NCI-H1105 treated with DMSO at 0.1 percent for 48 hours (cell line): ENCODE results near the gene GABPB1.
"Not testable (repeated sequence)": the region's sequence is repeated elsewhere in the genome, so short reads cannot be mapped to it uniquely, and the experiment has no call there.

Experiments used
- DNase-seq: peaks from one replicate; lab custom pipeline; 2025; lab: John Stamatoyannopoulos, UW

The GABPB1 gene

DNA sequence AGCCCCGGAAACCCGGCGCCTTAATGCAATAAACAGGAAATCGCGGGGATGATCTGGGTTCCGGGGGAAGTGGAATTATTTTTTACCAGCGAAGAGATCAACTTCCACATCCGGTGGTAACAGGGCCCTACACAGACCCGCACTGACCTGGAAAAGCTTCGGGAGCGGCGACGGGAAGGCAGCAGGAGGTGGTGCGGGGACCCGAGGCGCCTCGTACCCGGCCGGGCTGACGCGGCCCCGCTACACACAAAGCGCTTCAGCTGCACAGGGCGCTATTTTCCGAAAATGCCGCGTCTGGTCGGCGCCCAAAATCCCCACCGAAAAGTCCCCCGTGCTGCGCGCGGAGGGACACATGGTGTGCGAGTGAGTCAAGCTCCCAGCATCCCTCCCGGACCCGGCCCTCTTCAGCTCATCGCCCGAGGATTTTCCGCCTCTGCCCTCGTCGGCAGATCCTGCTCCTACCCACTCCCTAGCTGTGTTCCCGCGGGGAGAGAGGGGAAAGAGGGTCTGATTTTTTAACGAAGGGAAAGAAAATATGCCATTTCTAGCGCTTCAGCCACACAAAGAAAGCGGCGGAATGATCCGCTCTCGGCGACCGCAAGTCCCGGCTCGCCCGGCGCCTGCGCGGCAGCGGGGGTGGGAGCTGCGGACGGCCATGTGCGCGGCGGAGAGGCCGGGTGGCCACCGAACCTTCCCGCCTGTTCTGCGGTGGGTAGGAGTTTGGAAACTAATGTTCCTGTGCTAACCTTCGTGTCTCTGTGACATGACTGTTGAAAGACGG lies at the start of gene GABPB1:
TSS of gene GABPB1 (minus strand) at position 361 of the 781 bp plus-strand sequence. CDS start 45,400 bp downstream, outside the sequence.
- peak; percentile 76 for DNase-seq

DNA sequence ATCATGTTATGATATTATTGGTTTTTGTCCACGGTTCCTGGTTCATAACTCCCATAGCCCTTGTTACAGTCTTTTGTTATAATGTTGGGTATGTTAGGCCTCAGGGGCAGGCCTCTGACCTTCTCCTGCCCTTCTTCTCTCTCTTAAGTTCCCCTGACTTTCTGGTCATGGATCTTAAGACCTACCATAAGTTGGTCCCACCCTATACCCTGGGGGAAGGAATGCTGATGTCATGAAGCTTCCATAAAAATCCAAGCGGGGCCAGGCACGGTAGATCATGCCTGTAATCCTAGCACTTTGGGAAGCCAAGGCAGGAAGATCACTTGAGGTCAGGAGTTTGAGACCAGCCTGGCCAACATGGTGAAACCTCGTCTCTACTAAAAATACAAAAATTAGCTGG lies 36.6 kb upstream of the GABPB1 start:
- DNase-seq = not testable (repeated sequence)

DNA sequence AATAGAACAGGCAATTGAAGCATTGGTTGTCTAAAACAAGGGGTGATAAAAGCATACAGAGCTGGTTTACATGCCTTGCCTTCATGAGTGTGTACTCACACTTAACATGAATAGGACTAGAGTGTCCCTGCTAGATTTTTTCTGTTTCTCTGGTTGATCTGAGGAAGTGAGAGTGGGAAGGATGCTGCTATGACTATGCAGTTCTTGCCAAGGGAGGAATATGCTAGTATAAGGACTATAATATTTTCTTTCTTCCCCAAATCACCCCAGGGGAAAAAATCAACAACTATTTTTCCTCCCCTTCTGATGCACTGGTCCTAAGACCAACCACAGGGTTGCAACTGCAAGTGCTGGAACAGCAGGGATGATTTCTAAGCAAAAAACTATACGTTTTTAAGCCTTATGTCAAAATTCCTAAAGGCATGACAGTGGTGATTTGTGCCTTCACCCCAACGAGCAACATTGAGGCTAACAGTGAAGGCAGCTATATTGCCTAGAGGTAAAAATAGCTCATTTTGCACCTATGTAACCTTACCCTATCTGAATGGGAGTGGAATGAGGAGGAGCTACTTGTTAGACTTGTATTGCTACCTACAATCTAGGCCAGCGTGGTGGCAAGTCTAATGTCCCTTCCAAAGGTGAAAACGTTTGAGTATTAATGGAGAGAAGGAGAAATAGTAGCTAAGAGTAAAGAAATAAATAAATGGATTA lies 35.7 kb upstream of the GABPB1 start:
- DNase-seq = no peak

DNA sequence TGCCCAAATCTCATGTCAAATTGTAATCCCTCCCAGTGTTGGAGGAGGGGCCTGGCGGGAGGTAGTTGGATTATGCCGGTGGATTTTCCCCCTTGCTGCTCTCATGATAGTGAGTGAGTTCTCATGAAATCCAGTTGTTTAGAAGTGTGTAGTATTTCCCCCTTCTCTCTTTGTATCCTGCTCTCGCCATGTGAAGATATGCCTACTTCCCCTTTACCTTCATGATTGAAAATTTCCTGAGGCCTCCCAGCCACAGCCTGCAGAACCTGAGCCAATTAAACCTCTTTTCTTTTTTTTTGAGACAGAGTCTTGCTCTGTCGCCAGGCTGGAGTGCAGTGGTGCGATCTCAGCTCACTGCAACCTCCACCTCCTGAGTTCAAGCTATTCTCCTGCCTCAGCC lies 27.4 kb upstream of the GABPB1 start:
- not testable (repeated sequence) for DNase-seq

DNA sequence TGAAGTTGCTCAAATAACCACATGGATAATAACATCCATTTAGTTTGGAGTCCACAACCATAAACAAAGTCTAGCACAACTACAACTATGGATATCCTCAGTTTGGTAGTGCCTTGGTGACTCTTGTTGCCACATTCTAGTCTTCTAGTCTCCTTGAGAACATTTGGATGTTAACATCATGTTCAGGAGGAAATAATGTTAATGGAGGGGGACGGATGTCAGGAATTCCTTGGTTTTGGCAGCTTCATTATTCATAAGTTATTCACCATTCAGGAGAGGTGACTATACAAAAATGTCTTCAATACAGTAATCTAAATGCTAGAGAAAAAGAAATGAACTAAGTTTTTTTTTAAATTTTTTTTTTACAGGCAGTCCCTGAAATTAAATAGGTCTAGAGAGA lies 26.4 kb upstream of the GABPB1 start:
- no peak for DNase-seq

DNA sequence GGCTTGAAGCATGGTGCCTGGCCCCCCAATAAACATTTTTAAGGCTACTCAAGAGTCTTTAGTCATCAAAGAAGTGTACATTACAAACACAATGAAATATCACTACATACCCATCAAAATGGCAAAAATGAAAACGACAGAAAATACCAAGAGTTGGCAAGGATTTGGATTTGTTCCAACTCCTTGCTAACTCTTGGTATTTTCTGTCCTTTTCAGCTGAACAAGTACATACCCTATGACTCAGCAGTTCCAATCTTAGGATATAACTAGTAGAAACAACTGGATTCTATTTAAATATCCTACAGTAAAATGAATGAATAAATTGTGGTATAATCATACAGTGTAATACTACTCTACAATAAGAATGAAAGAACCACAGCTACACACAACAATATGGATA lies 25.1 kb upstream of the GABPB1 start:
- DNase-seq = no peak

DNA sequence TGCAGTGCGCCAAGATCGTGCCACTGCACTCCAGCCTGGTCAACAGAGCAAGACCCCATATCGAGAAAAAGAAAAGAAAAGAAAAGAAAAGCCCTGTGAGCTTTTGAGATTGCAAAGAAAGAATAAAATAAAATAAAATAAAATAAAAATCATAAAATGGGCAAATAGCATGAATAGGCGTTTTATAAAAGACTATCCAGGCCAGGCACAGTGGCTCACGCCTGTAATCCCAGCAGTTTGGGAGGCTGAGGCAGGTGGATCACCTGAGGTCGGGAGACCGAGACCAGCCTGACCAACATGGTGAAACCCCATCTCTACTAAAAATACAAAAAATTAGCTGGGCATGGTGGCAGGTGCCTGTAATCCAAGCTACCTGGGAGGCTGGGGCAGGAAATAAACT lies 24.4 kb upstream of the GABPB1 start:
- DNase-seq = not testable (repeated sequence)

DNA sequence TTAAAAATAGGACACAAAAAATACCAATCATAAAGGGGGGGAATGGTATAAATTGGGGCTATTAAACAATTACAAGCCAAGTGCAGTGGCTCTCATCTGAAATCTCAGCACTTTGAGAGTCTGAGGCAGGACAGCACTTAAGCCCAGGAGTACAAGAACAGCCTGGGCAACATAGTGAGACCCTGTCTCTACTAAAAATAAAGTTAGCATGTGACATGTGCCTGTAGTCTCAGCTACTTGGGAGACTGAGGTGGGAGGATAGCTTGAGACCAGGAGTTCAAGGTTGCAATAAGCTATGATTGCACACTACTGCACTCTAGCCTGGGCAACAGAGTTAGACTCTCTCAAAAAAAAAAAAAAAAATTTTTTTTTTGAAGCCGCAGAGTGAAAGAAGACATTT lies 23.8 kb upstream of the GABPB1 start:
- DNase-seq = no peak

DNA sequence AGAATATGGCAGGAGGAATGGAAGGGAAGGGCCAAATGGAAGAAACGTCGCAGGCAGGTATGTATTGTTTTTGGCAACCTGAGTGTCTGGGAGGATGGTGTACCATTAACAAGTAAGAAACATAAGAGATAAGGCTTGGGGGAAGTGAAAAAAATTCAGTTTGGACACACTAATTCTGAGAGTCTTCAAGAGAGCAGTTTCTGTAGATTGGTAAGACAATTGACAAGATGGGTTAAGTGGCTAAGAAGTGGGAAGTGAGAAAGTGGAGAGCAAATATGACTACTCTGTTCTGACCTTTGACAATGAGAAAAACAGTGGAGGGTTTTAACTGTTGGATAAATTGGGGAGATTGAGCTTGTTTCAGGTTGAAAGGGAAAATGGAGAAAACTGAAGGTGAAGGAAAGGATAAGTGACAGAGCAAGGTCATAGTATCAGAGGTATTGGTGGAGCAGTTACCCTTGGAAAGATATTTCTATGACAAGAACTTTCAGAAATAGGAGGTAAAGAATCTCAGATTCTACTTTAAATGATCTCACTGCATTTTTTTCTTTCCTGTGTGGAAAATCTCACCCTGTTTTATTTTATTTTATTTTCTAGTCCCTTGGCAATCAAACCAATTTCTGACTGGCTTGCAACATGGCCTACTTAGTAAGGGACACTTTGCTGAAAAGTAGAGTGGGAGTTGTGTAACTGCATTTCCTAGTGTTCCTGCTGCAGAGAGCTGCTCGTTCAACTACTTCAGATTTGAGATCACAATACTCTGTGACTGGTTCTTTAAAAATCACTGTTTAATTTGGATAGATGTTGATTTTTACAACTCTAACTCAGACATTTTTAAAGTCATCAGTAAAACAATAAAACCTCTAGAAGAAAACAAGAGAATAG lies 23.1 kb upstream of the GABPB1 start:
- no peak for DNase-seq

DNA sequence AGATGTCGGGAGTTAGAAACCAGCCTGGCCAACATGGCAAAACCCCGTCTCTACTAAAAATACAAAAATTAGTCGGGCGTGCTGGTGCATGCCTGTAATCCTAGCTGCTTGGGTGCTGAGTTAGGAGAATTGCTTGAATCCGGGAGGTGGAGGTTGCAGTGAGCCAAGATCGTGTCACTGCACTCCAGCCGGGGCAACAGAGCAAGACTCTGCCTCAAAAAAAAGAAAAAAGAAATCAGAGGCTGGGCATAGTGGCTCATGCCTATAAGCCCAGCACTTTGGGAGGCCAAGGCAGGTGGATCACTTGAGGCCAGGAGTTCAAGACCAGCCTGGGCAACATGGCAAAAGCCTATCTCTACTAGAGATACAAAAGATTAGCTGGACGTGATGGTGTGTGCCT lies 14.6 kb upstream of the GABPB1 start:
- not testable (repeated sequence) for DNase-seq

DNA sequence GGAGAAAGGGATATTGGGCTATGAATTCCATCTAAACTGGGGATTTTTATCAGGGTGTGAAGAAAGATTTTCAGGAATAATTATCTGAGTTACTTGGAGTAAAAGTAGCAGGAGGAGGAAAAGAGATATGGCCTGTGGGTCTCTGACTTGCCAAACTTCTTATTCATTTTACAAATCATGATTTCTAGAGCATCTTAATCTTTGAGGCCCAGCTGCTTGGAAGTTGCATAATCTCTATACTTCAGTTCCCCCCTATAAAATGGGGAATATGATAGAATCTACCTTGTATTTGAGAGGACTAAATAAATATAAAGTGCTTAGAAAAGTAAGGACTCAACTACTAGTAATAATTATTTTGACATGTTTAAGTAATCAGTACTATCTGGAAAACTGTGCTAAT lies 11.0 kb upstream of the GABPB1 start:
- no peak for DNase-seq

DNA sequence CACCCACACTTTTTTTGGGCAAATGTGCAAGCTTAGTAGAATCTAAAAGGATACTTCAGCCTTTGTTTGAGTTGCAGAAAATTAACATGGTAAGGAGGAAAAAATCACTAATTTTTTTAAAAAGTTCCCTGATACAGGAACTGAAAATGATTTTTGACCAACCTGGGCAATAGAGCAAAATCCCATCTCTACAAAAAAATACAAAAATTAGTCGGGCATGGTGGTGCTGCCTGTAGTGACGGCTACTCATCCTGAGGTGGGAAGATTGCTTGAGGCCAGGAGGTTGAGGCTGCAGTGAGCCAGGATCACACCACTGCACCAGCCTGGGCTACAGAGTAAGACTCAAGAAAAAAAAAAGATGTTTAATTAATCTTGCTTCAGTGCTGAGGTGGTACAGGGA lies 10.6 kb upstream of the GABPB1 start:
- DNase-seq = no peak

DNA sequence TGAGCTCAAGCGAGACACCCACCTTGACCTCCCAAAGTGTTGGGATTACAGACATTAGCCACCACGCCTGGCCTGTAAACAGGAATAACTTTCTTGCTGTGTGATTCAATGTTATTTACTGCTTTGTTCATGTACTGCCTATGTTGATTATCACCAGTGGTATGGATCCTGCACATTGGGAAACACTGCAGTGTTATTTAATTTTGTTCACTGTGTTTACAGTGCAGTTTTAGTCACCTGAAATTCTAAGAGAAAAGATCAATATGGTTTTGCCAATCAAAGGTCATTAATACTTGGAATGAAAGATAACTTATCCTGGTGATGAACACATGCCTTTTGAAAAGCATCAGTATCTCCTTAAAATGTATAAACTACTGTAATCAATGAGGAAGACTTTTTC lies 8.6 kb upstream of the GABPB1 start:
- DNase-seq = no peak

DNA sequence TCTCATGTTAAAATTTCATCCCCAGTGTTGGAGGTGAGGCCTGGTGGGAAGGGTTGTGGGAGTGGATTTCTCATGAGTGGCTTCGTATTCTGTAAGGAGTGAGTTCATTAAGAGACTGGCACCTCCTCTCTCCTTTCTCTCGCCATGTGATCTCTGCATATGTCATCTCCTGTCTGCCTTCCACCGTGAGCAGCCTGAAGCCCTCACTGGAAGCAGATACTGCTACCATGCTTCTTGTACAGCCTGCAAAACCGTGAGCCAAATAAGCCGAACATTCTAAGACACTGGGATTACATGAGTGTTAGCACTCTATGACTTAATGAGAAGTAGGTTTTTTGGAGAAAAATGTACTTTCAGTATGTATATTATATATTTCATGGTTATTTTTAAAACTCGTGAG lies 6.8 kb upstream of the GABPB1 start:
- no peak for DNase-seq

DNA sequence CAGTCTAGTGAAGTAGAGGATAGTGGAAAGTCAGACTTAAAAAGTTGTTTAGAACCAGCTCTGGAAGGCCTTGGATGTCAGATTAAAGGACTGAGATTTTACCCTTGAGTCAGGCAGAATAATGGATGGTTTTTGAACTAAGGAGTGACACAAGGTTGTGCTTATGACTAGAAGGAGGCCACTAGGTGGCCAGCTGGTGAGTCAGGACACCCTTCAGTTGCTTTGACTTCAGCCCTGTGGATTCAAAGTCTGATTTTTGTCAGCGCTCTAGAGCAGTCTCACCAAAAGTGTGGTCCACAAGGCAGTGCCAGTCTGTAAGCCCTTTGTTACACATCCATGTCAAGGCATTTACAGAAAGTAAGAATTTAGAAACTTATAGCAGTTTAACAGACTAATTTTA lies 3.8 kb upstream of the GABPB1 start:
- DNase-seq = no peak

DNA sequence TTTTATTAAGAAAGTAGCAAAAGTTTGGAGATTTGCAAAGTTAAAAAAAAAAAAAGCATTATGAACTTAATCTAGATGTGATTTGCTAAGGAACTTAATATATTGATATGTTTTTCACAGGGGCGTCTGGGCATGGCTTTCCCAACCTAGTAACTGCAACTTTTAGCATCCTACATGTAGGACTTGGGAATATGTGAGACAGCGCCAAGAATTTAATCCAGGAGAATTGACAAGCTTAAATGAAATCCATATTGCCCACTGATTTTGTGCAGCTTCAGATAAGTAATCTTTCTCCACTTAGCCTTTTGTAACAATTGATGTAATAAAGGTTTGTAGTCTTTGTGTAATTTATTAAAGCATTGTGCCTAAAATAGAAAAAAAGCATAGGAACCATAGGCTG lies 982 bp upstream of the GABPB1 start:
- DNase-seq = no peak

DNA sequence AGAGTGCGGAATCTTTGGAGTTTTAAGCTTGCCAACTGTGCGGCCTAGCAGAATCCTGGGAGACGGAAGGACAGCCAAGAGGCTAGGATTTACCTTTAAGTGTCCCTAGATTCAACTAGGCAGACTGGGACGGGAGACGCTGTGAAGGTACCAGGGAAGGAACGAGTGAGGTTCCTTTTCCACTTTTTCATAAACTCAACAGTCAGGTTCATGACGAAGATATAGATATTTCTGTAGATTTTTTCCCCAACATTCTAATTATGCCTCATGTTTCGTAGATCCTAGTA lies 564 bp upstream of the GABPB1 start:
- no peak for DNase-seq

DNA sequence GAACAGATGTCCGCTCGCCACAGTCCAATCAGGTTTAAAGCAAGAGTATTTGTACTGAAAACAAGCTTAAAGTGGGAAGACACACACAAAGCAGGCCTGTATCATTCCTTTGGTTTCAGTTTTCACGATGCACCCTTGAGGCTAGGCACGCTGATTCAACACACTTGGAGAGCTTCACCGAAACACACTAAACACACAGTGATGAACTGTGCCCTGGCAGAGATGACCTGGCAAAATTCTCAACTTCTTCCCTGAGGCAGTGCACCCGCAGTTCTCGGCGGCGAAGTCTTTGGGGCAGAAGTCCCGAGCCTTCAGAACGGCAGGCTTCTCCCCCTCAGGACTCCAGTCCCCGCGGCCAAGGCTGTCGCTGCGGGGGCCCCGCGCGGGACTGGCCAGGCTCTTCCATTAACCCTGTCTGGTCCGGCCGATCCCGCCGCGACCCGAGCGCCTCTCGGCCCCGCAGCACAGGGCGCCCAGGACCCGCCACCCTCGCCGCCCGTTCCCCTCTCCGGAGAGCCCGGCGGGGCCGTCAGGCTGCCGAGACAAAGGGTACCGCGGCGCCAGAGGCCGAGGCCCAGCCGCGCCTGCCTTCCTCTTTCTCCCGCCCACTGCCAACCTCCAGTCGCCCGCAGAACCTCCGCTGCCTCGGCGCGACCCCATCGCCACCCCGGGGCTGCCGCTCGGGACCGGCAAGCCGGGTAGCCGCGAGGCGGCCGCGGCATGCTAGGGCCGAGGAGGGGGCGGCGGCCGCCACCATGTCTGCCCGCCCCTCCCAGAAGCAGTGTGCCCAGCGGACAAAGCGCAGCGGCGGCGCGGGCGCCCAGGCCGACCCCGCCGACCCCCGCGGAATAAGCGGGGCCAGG lies 792 bp downstream of the GABPB1 start:
- peak; percentile 19 for DNase-seq

DNA sequence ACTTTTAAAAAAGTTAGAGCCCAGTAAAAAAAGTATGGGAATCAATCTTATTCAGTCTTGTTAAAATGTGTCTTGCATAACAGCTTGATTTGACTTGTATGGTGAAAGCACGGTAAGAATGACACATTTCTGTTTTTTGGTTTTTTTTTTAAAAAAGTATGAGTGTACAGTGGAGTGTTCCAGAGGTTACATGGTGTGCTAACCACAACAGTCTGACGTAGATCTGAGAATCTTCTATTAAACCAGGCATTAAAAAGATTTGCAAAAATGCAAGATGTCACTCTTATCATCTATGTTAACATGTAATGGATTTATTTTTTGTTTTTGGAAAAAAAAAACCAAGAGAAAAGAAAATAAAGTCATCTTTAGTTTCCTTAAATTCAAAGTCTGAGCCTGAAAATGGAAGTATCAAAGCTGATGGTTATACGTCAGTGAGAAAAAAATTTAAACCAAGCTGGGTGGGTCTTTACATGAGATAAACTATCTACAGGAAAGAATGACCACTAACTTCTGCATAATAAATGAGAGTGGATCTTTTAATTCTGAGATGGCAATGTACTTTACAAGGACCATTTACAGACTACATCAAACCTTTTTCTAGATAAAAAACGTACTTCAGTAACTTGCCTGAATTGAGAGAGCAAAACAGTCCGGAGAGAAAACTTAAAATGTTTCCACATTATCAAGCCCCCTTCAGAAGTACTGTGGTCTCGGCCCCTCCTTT lies 1.6 kb downstream of the GABPB1 start:
- no peak for DNase-seq

DNA sequence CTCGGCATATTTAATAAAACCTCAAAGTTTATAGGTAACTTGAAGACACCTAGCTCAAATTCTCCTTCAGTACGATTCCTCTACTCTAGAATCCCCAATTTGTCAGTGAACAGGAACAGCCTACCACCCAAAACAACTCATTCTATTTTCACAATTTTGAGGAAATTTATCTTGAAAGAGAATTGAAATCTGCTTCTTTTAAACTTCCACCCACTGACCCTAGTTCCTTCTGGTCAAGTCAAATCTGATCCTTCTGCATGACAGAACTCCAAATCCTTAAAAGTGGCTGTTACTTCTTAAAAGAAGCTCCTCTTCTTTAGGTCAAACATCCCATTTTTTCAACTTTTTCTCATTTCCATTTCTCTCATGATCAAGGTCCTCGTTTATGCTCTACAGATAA lies 4.4 kb downstream of the GABPB1 start:
- DNase-seq = no peak

DNA sequence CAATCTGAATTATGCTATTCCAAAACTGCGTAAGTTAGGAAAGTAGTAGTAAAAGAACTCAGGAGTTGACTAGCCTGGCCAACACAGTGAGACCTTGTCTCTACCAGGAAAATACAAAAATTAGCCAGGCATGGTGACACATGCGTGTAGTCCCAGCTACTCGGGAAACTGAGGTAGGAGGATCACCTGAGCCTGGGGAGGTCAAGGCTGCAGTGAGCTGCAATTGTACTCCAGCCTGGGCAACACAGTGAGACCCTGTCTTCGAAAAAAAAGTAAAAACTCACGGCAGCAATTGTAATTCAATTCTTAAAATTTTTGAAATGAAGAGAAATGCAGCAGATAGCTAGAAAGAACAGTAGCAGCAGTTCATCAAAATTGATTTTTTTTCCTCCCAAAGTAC lies 9.7 kb downstream of the GABPB1 start:
- DNase-seq = no peak
